Measurements from ENCODE around the gene ABCC3. TPM values are rescaled to one million over a fixed set of nuclear protein-coding genes. Genes with fewer than 3 reads are reported as not detected.

Gene ABCC3
- total and polyA plus RNA-seq, 2 of the 8 experiments (the other 6 are each of a cell fraction or from before 2014, with no cell fraction given): 0.35 to 0.37 TPM

DNA sequence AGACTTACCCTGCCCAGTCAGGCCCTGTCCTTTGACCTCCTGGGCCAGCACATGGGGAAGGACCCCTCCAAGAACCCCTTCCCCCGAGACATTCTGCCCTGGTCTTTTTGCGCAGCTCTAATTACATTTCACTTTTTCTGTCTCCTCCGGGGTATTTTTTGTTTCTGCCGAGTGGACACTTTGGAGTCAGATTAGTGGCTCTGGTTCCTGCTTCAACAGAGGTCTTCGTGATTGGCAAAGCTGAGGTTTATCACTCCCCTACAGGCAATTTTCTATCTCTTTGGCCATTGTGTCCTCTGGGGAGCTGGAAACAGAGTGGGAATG lies 49.6 kb downstream of the ABCC3 start (continued):
- TF ChIP-seq SP4 (IDR thresholded peaks at IDR 0.05; ENCODE audit: low read length) (no peak), TEAD4 (IDR thresholded peaks at IDR 0.05; ENCODE audit: low read depth, low read length) (no peak), SRF (IDR thresholded peaks at IDR 0.05; ENCODE audit: low read depth, low read length) (no peak), EGR1 (IDR thresholded peaks at IDR 0.05; ENCODE audit: borderline replicate concordance, low read depth, low read length) (no peak)

All from H1 (cell line).